ENCODE measurements around the gene LRMDA. TPM values are rescaled to one million over a fixed set of nuclear protein-coding genes. Genes with fewer than 3 reads are reported as not detected.

LRMDA gene
- polyA plus RNA-seq, 4 donors, result 19.1 to 23.0 (median 20.7) TPM

- no peak for DNase-seq (ENCODE audit: low read depth in 4 of 4, low spot score in 3 of 4)
Measured at GRCh38 chr10:76245951-76246495, 814.6 kb downstream of the LRMDA start.

GRCh38 chr10:76248649-76249200 lies 817.3 kb downstream of the LRMDA start:
- DNase-seq (ENCODE audit: low read depth in 4 of 4, low spot score in 3 of 4), result peak in 2 of 4 donors; percentile 54 to 64

- DNase-seq (ENCODE audit: low read depth in 4 of 4, low spot score in 3 of 4), result peak; percentile 80 to 95 (median 93)
Measured at GRCh38 chr10:76251841-76252671, 820.6 kb downstream of the LRMDA start.

GRCh38 chr10:76252733-76253132 lies 821.3 kb downstream of the LRMDA start:
- no peak for DNase-seq (ENCODE audit: low read depth in 4 of 4, low spot score in 3 of 4)

GRCh38 chr10:76255241-76255640 lies 823.8 kb downstream of the LRMDA start:
- no peak for DNase-seq (ENCODE audit: low read depth in 4 of 4, low spot score in 3 of 4)

GRCh38 chr10:76257816-76258215 lies 826.4 kb downstream of the LRMDA start:
- no peak for DNase-seq (ENCODE audit: low read depth in 4 of 4, low spot score in 3 of 4)

- DNase-seq (ENCODE audit: low read depth in 4 of 4, low spot score in 3 of 4), result no peak
Measured at GRCh38 chr10:76265441-76266113, 834.2 kb downstream of the LRMDA start.

- DNase-seq (ENCODE audit: low read depth in 4 of 4, low spot score in 3 of 4), result no peak
Measured at GRCh38 chr10:76268530-76268929, 837.1 kb downstream of the LRMDA start.

GRCh38 chr10:76268954-76269353 lies 837.5 kb downstream of the LRMDA start:
- no peak for DNase-seq (ENCODE audit: low read depth in 4 of 4, low spot score in 3 of 4)

- no peak for DNase-seq (ENCODE audit: low read depth in 4 of 4, low spot score in 3 of 4)
Measured at GRCh38 chr10:76270464-76270863, 839.0 kb downstream of the LRMDA start.

GRCh38 chr10:76274933-76275332 lies 843.5 kb downstream of the LRMDA start:
- no peak for DNase-seq (ENCODE audit: low read depth in 4 of 4, low spot score in 3 of 4)

GRCh38 chr10:76278811-76279460 lies 847.5 kb downstream of the LRMDA start:
- DNase-seq (ENCODE audit: low read depth in 4 of 4, low spot score in 3 of 4), result no peak

GRCh38 chr10:76281659-76282058 lies 850.2 kb downstream of the LRMDA start:
- no peak for DNase-seq (ENCODE audit: low read depth in 4 of 4, low spot score in 3 of 4)

GRCh38 chr10:76282061-76283025 lies 850.9 kb downstream of the LRMDA start:
- DNase-seq (ENCODE audit: low read depth in 4 of 4, low spot score in 3 of 4), result peak; percentile 82 to 92 (median 87)

- DNase-seq (ENCODE audit: low read depth in 4 of 4, low spot score in 3 of 4), result no peak
Measured at GRCh38 chr10:76284351-76284750, 852.9 kb downstream of the LRMDA start.

- no peak for DNase-seq (ENCODE audit: low read depth in 4 of 4, low spot score in 3 of 4)
Measured at GRCh38 chr10:76285012-76285411, 853.6 kb downstream of the LRMDA start.

- no peak for DNase-seq (ENCODE audit: low read depth in 4 of 4, low spot score in 3 of 4)
Measured at GRCh38 chr10:76285515-76285914, 854.1 kb downstream of the LRMDA start.

- DNase-seq (ENCODE audit: low read depth in 4 of 4, low spot score in 3 of 4), result no peak
Measured at GRCh38 chr10:76286536-76286935, 855.1 kb downstream of the LRMDA start.

- no peak for DNase-seq (ENCODE audit: low read depth in 4 of 4, low spot score in 3 of 4)
Measured at GRCh38 chr10:76287856-76288255, 856.4 kb downstream of the LRMDA start.

- no peak for DNase-seq (ENCODE audit: low read depth in 4 of 4, low spot score in 3 of 4)
Measured at GRCh38 chr10:76291175-76291574, 859.8 kb downstream of the LRMDA start.
